ENCODE data around the gene DLG2.

DLG2 gene

GRCh38 chr11:84836371-84836770 lies 790.8 kb downstream of the DLG2 start:
- DNase-seq (ENCODE audit: insufficient read length, low spot score) (no peak), FAIRE-seq (no peak)
- TF ChIP-seq CTCF (IDR thresholded peaks at IDR 0.05; ENCODE audit: insufficient read depth, missing control alignments) = no peak

GRCh38 chr11:84833488-84834088 lies 793.6 kb downstream of the DLG2 start:
- FAIRE-seq (no peak), DNase-seq (ENCODE audit: insufficient read length, low spot score) (no peak)
- TF ChIP-seq CTCF (IDR thresholded peaks at IDR 0.05; ENCODE audit: insufficient read depth, missing control alignments) = no peak

- no peak for TF ChIP-seq CTCF (IDR thresholded peaks at IDR 0.05; ENCODE audit: insufficient read depth, missing control alignments)
- DNase-seq (ENCODE audit: insufficient read length, low spot score) (no peak), FAIRE-seq (no peak)
Measured at GRCh38 chr11:84830372-84830771, 796.8 kb downstream of the DLG2 start.

- TF ChIP-seq CTCF (IDR thresholded peaks at IDR 0.05; ENCODE audit: insufficient read depth, missing control alignments) = no peak
- DNase-seq (ENCODE audit: insufficient read length, low spot score) (no peak), FAIRE-seq (no peak)
Measured at GRCh38 chr11:84829162-84829561, 798.0 kb downstream of the DLG2 start.

- DNase-seq (ENCODE audit: insufficient read length, low spot score) (no peak), FAIRE-seq (no peak)
- TF ChIP-seq CTCF (IDR thresholded peaks at IDR 0.05; ENCODE audit: insufficient read depth, missing control alignments) = no peak
Measured at GRCh38 chr11:84828616-84829015, 798.5 kb downstream of the DLG2 start.

GRCh38 chr11:84825106-84825660 lies 802.0 kb downstream of the DLG2 start:
- DNase-seq (ENCODE audit: insufficient read length, low spot score) = no peak
- no peak for TF ChIP-seq CTCF (IDR thresholded peaks at IDR 0.05; ENCODE audit: insufficient read depth, missing control alignments)
- FAIRE-seq = no peak

GRCh38 chr11:84824624-84825023 lies 802.5 kb downstream of the DLG2 start:
- FAIRE-seq (no peak), DNase-seq (ENCODE audit: insufficient read length, low spot score) (no peak)
- no peak for TF ChIP-seq CTCF (IDR thresholded peaks at IDR 0.05; ENCODE audit: insufficient read depth, missing control alignments)
